GM12878 (cell line): ENCODE measurements around the gene RFXAP. TPM values are rescaled to one million over a fixed set of nuclear protein-coding genes. Genes with fewer than 3 reads are reported as not detected.

Experiments used
- ATAC-seq: fragments of 200-7000 bp; cut with Tn5 transposase; 3 replicates; pipeline ENCODE4 v1.9.1; 2020; ENCODE audit warnings: mild to moderate bottlenecking, moderate library complexity
- BruUV-seq: library from RNA; stranded (reverse); fragments of 400-500 nt; replicated peaks from 2 replicates; lab custom pipeline; 2021; lab: Mats Ljungman, UMichigan
- CTCF ChIA-PET: fragments of 300-600 bp; sonication (Branson Sonifier 250); formaldehyde crosslinking; extraction: SDS; loops from one replicate; lab custom pipeline; 2021; ENCODE audit warnings: inconsistent platforms; lab: Yijun Ruan, JAX
- POLR2A ChIA-PET: fragments of 350-600 bp; formaldehyde crosslinking; extraction: SDS; loops from one replicate; lab custom pipeline; 2021; ENCODE audit warnings: inconsistent platforms; lab: Charles Lee
- RAD21 ChIA-PET: fragments of 300-600 bp; sonication (Branson Sonifier 250); formaldehyde crosslinking; loops from one replicate; lab custom pipeline; 2023; ENCODE audit warnings: antibody characterized with exemption; ENCODE audit not compliant: unreplicated experiment; lab: Charles Lee
- SMC1A ChIA-PET: fragments of 300-600 bp; sonication (Branson Sonifier 250); formaldehyde crosslinking; loops from one replicate; lab custom pipeline; 2023; ENCODE audit not compliant: unreplicated experiment, uncharacterized antibody; lab: Charles Lee
- DNase-seq: peaks from one replicate; pipeline ENCODE4 v3.0.0-alpha.2; 2011; ENCODE audit warnings: low read depth, low spot score
- FAIRE-seq: peaks from 3 replicates; lab custom pipeline; 2011; peaks lifted over from hg19 to GRCh38; lab: Jason Lieb, UNC
- H2AFZ ChIP-seq: 2 replicates; pipeline ENCODE4 v1.6.0; 2011; ENCODE audit warnings: low read depth, low read length, control low read depth; ENCODE audit not compliant: control insufficient read depth
- H3K27ac ChIP-seq: 2 replicates; pipeline ENCODE4 v1.5.1; 2011; ENCODE audit warnings: control low read depth; ENCODE audit not compliant: control insufficient read depth, insufficient read depth
- H3K27me3 ChIP-seq, 2 experiments: replicated peaks in 1 of 2; 2 replicates each; pipeline versions ENCODE4 v1.6.0 to v1.6.1; 2011; ENCODE audit warnings: low read length in 1 of 2; ENCODE audit not compliant: control insufficient read depth in 2 of 2, insufficient read depth in 2 of 2
- H3K36me3 ChIP-seq, 2 experiments: 2 replicates each; pipeline ENCODE4 v1.5.1; 2011; ENCODE audit warnings: low read length in 1 of 2; ENCODE audit not compliant: control insufficient read depth in 2 of 2, insufficient read depth in 2 of 2
- H3K4me1 ChIP-seq: 2 replicates; pipeline ENCODE4 v1.6.1; 2011; ENCODE audit warnings: mild to moderate bottlenecking, low read length, moderate library complexity, mixed read lengths; ENCODE audit not compliant: control insufficient read depth, insufficient read depth
- H3K4me2 ChIP-seq: 2 replicates; pipeline ENCODE4 v1.6.0; 2011; ENCODE audit warnings: control low read depth; ENCODE audit not compliant: control insufficient read depth, insufficient read depth
- H3K4me3 ChIP-seq: fragments of 200-600 bp; sonication (generic); 2 replicates; pipeline ENCODE4 v1.5.1; 2016
- H3K79me2 ChIP-seq: 2 replicates; pipeline ENCODE4 v1.6.0; 2011; ENCODE audit warnings: low read length; ENCODE audit not compliant: control insufficient read depth, insufficient read depth
- H3K9ac ChIP-seq: 2 replicates; pipeline ENCODE4 v1.8.0; 2011; ENCODE audit warnings: low read length, control low read depth, mixed read lengths; ENCODE audit not compliant: control insufficient read depth, insufficient read depth
- H3K9me3 ChIP-seq: replicated peaks from 3 replicates; pipeline ENCODE4 v1.5.1; 2011; ENCODE audit warnings: mild to moderate bottlenecking, low read length; ENCODE audit not compliant: control insufficient read depth, insufficient read depth
- H4K20me1 ChIP-seq: 2 replicates; pipeline ENCODE4 v1.6.0; 2011; ENCODE audit not compliant: control insufficient read depth, insufficient read depth
- ATF7 ChIP-seq: fragments of 450-650 bp; IDR thresholded peaks from 2 replicates; pipeline ENCODE4 v1.6.1; 2016; ENCODE audit warnings: low read depth, mild to moderate bottlenecking
- BACH1 ChIP-seq: fragments of 450-650 bp; IDR thresholded peaks from 2 replicates; pipeline ENCODE4 v1.6.1; 2017; ENCODE audit warnings: mild to moderate bottlenecking, borderline replicate concordance
- CUX1 ChIP-seq: IDR thresholded peaks from 2 replicates; pipeline ENCODE4 v1.6.1; 2012; ENCODE audit warnings: improper control_type of control experiment, low read depth, low read length; ENCODE audit not compliant: insufficient replicate concordance
- EZH2 ChIP-seq: IDR thresholded peaks from 2 replicates; pipeline ENCODE4 v1.6.1; 2012; ENCODE audit warnings: low read depth, mild to moderate bottlenecking, control low read depth, inconsistent platforms, low read length, borderline replicate concordance; ENCODE audit not compliant: control insufficient read depth
- HDAC2 ChIP-seq: fragments of 200-600 bp; sonication (generic); IDR thresholded peaks from 2 replicates; pipeline ENCODE4 v1.6.1; 2017
- HDGF ChIP-seq: fragments of 450-650 bp; IDR thresholded peaks from 2 replicates; pipeline ENCODE4 v1.6.1; 2016; ENCODE audit warnings: antibody characterized with exemption
- MEF2A ChIP-seq: IDR thresholded peaks from 2 replicates; pipeline ENCODE4 v1.6.1; 2011; ENCODE audit warnings: low read depth, mild to moderate bottlenecking, low read length, moderate library complexity; ENCODE audit not compliant: insufficient read depth
- NRF1 ChIP-seq: conservative IDR thresholded peaks from 2 replicates; pipeline ENCODE4 v1.6.1; 2011; ENCODE audit warnings: mild to moderate bottlenecking, low read depth, low read length, improper control_type of control experiment
- SREBF1 ChIP-seq: IDR thresholded peaks from 2 replicates; pipeline ENCODE4 v1.6.1; 2012; ENCODE audit warnings: mild to moderate bottlenecking, low read length
- USF2 ChIP-seq: IDR thresholded peaks from 2 replicates; pipeline ENCODE4 v1.6.1; 2011; ENCODE audit warnings: low read depth, low read length, improper control_type of control experiment, borderline replicate concordance
- ZBTB33 ChIP-seq: fragments of 450-650 bp; IDR thresholded peaks from 2 replicates; pipeline ENCODE4 v1.6.1; 2017; ENCODE audit warnings: mild to moderate bottlenecking
- WGBS: methylation state at CpG from one replicate; pipeline ENCODE4 v1.1.6; 2016; ENCODE audit warnings: low lambda C conversion rate; ENCODE audit not compliant: insufficient replicate concordance, insufficient coverage; ENCODE audit errors: missing lambda C conversion rate; 5-methylcytosine and 5-hydroxymethylcytosine counted together
- in situ Hi-C: fragments of 300-500 bp; cut with MboI; formaldehyde crosslinking; loops from 9 replicates; pipeline ENCODE4 v1.14.3; 2018; ENCODE audit warnings: mixed read lengths
- intact Hi-C: fragments of 100-400 bp; cut with micrococcal nuclease; formaldehyde crosslinking; loops from one replicate; pipeline ENCODE4 v1.14.2; 2022; ENCODE audit not compliant: unreplicated experiment
- polyA plus RNA-seq, 11 experiments: library from polyadenylated mRNA; depleted of rRNA in 4 of 11; unstranded in 6 of 11; stranded (reverse) in 5 of 11; fragments of >200 nt; fragmentation: Nextera tagmentation in 4 of 11; fragmentation: Illumina TruSeq in 1 of 11; extraction: Ambion mirVana in 4 of 11; extraction: Trizol in 1 of 11; gene quantifications; 1 replicate in 1 of 11; 2 replicates in 10 of 11; pipeline versions ENCODE4 v1.2.1 to v1.2.3, GENCODE V29; 2011 to 2016; ENCODE audit warnings: inconsistent platforms in 2 of 11, missing spikeins in 2 of 11, low read depth in 1 of 11
- total RNA-seq, 4 experiments: library from RNA; depleted of rRNA in 3 of 4; stranded (reverse); fragments of >200 nt in 3 of 4; fragmentation: Illumina TruSeq in 1 of 4; extraction: Trizol in 1 of 4; gene quantifications; 2 replicates each; pipeline versions ENCODE4 v1.2.1 to v1.2.3, GENCODE V29; 2013 to 2021

Gene RFXAP
- total and polyA plus RNA-seq, 10 of the 15 experiments (the other 5 are each of a cell fraction or from before 2014, with no cell fraction given) = 3.4 to 13.3 (median 7.7) TPM

GRCh38 chr13:36872621-36873020 is 53.6 kb downstream of the RFXAP start:
- no peak for DNase-seq
- Histone ChIP-seq H3K4me3 (no peak overlapping the region), H3K27ac (no peak overlapping the region), H4K20me1 (no peaks in the 10 kb centered on the region), H3K36me3 (no peaks in the 10 kb centered on the region), H3K27me3 (peaks cover 0 to 6% of the 10 kb centered on the region in 2 experiments; a peak in 3 of 4 replicates), H2AFZ (no peak overlapping the region), H3K79me2 (no peaks in the 10 kb centered on the region), H3K4me1 (no peaks in the 10 kb centered on the region), H3K4me2 (no peak overlapping the region), H3K9ac (no peak overlapping the region), H3K9me3 (no peaks in the 10 kb centered on the region)
- SMC1A ChIA-PET = interaction anchor here (0.6 kb wide), 1 partner anchor 160 kb away, joined by 3 read pairs; no protein-coding TSS in a partner anchor
- POLR2A ChIA-PET = no interaction called here
- RAD21 ChIA-PET = no interaction called here
- no TSS peak for BruUV-seq
- in situ Hi-C loops = no loop called here
- no peak for FAIRE-seq
- TF ChIP-seq CUX1 = no peak
- no peak for TF ChIP-seq BACH1
- TF ChIP-seq ZBTB33 = no peak
- no peak for TF ChIP-seq EZH2
- TF ChIP-seq SREBF1 = no peak
- no peak for TF ChIP-seq HDGF
- TF ChIP-seq NRF1 = no peak
- TF ChIP-seq USF2 = no peak
- TF ChIP-seq MEF2A = no peak
- TF ChIP-seq HDAC2 = no peak
- no peak for TF ChIP-seq ATF7
- intact Hi-C loops = no loop called here
- ATAC-seq = no peak
- WGBS = 51% methylated on average over 10 of the region's 10 CpGs
- CTCF ChIA-PET = no interaction called here
